NB4 (cell line): Measurements from ENCODE around the gene FOCAD.

Experiments
- MAX ChIP-seq: IDR thresholded peaks from 2 replicates; pipeline ENCODE4 v1.6.1; 2011; ENCODE audit warnings: low read depth, low read length
- TF ChIP-seq, protein P1 (sequence below): IDR thresholded peaks from one replicate; pipeline ENCODE4 v1.5.1; 2012; ENCODE audit warnings: low read depth, low read length

DNA sequence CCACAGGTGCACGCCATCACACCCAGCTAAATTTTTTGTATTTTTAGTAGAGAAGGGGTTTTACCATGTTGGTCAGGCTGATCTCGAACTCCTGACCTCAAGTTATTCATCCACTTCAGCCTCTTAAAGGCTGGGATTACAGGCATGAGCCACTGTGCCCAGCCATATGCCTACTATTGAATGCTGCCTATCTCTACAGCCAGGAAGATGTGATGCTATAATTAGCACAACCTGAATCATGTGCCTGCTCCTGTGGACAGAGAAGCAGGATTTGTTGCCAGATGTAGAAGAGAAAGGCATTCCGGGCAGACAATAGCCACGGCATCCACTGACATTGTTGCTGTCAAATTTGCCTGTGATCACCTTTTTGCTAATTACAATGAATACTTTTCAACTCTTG, 37.4 kb upstream of the FOCAD start:
- TF ChIP-seq, protein P1, sequence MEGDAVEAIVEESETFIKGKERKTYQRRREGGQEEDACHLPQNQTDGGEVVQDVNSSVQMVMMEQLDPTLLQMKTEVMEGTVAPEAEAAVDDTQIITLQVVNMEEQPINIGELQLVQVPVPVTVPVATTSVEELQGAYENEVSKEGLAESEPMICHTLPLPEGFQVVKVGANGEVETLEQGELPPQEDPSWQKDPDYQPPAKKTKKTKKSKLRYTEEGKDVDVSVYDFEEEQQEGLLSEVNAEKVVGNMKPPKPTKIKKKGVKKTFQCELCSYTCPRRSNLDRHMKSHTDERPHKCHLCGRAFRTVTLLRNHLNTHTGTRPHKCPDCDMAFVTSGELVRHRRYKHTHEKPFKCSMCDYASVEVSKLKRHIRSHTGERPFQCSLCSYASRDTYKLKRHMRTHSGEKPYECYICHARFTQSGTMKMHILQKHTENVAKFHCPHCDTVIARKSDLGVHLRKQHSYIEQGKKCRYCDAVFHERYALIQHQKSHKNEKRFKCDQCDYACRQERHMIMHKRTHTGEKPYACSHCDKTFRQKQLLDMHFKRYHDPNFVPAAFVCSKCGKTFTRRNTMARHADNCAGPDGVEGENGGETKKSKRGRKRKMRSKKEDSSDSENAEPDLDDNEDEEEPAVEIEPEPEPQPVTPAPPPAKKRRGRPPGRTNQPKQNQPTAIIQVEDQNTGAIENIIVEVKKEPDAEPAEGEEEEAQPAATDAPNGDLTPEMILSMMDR, result no peak
- no peak for TF ChIP-seq MAX
